DMS153 treated with DMSO at 0.1 percent for 48 hours (cell line): ENCODE measurements around the gene SLC34A1.

Experiments used
- DNase-seq: peaks from one replicate; lab custom pipeline; 2025; ENCODE audit not compliant: unreplicated experiment; lab: John Stamatoyannopoulos, UW

The SLC34A1 gene

GRCh38 chr5:177430140-177430951, 46.1 kb downstream of the SLC34A1 start:
- DNase-seq: no peak

DNA sequence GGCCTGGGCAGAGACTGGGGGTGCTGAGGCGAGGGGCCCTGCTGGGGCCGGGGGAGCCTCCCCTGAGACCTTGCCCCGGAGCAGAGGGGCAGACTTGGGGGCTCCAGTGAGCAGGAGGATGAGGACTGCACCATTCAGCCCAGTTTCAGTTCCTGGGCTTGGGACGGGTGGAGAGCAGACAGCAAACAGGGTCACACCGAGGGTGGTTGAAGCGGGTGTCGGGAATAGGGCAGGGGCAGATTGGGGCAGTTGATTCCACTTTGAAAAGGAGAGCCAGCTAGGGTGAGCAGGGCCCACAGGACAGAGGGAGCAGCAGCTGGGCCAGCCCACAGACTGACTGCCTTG, 46.7 kb downstream of the SLC34A1 start:
- DNase-seq: no peak

GRCh38 chr5:177431317-177432142, 47.3 kb downstream of the SLC34A1 start:
- no peak for DNase-seq

- DNase-seq: no peak
These were observed 48.1 kb downstream of the SLC34A1 start for GRCh38 chr5:177432143-177432838.

- no peak for DNase-seq
These were observed 48.8 kb downstream of the SLC34A1 start for GRCh38 chr5:177432839-177433657.

DNA sequence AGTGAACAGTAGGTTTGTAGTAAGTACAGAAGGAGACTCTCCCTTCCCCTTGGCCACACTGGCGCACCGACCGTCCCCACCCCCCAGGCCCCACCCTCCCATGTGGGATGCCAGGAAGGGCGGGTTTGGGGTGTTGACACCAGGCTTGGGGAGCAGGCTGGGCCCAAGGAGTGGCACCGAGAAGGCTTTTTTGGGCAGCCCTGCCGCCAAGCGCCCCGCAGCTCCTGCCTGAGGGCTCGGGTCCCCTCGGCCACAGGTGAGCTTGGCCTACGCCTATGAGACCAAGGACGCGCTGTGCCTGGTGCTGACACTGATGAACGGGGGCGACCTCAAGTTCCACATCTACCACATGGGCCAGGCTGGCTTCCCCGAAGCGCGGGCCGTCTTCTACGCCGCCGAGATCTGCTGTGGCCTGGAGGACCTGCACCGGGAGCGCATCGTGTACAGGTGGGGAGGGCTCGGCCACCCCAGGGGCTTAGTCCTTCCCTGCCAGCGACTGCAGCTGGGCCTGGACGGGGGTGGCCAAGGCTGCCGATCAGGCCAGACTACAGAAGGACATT, 49.5 kb downstream of the SLC34A1 start:
- DNase-seq: no peak

DNA sequence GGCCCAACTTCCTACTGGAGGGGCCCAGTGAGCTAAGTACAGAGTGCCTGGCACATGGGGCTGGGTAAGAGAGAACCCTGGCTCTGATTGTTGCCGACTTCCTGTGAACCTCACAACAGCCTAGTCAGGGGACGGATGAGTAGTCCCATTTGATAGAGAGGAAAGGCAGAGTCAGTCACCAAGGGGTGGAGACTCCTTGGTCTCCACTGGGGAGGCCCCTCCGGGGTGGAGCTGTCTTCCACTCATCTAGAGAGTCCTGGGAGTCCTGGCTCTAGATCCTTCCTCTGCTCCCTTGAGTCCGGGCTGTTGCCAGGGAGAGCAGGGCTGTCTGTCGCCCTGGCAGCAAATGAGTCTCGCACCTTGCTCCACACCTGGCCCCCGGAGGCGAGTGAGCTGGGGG, 50.2 kb downstream of the SLC34A1 start:
- no peak for DNase-seq

GRCh38 chr5:177434942-177435738, 50.9 kb downstream of the SLC34A1 start:
- no peak for DNase-seq

DNA sequence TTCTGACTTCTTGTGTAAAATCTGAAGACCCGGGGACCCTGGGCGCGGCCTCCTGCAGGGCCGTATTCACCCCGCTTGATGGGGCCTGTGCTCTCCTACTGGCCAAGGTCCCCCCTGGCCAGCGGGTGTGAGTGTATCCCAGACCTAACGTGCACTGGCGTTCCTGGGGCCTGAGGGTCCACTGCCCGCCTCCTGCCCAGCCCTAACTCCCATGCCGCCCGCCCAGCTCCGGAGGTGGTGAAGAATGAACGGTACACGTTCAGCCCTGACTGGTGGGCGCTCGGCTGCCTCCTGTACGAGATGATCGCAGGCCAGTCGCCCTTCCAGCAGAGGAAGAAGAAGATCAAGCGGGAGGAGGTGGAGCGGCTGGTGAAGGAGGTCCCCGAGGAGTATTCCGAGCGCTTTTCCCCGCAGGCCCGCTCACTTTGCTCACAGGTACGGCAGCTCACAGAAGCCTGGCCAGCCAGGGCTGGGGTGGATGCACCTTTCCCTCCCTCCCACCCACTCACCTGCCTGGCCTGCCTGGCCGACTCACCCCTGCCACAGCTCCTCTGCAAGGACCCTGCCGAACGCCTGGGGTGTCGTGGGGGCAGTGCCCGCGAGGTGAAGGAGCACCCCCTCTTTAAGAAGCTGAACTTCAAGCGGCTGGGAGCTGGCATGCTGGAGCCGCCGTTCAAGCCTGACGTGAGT, 51.8 kb downstream of the SLC34A1 start:
- DNase-seq: no peak

DNA sequence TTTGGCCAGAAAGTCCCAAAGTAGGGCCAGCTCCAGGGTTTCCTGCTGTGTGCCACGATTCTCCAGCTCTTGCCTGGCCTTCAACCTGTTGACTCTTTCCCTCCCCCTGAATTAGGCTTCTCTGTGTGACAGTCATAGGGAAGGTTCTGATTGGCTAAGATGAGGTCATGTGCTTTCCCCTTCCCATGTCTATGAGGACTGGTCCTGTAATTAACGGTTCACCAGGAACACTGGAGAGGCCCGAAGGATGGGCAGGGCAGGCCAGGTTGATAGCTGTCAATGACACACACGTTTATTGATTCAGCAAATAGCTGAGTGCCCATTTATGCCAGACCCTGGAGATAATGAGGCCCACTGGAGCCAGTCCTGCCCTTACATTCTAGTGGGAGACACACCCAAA, 53.4 kb downstream of the SLC34A1 start:
- DNase-seq: no peak

DNA sequence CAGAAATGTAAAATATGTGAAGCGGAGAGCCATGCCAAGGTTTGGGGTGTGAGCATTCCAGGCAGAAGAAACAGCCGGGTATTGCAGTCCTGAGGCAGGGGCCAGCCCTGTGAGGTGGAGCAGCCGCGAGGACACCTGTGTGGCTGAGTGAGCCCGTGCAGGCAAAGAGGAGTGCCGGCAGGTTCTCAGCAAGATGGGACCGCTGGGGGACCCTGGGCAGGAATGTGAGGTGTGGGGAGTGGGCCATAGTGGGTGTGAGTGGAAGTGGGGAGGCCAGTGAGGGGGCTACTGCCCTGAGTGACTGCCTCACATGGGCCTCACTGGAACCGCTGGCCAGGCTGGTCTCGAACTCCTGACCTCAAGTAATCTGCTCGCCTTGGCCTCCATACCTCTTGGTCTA, 54.2 kb downstream of the SLC34A1 start:
- DNase-seq: no peak

DNA sequence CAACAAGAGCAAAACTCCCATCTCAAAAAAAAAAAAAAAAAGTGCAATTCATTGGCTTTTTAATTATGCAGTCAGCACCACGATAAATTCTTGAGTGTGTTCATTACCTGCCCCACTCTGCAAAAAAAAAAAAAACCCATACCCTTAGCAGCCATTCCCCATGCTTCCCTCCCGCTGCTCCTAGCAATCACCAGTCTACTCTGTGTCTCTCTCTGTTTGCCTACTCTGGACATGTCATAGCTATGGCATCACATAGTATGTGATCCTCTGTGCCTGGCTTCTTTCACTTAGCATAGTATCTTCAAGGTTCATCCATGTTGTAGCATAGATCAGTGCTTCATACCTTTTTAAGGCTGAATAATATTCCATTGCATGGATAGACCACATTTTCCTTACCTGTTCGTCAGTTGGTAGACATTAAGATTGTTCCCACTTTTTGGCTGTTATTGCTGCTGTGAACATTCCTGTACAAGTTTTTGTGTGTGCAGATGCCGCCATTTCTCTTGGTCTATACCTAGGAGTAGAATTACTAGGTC, 55.4 kb downstream of the SLC34A1 start:
- no peak for DNase-seq

DNA sequence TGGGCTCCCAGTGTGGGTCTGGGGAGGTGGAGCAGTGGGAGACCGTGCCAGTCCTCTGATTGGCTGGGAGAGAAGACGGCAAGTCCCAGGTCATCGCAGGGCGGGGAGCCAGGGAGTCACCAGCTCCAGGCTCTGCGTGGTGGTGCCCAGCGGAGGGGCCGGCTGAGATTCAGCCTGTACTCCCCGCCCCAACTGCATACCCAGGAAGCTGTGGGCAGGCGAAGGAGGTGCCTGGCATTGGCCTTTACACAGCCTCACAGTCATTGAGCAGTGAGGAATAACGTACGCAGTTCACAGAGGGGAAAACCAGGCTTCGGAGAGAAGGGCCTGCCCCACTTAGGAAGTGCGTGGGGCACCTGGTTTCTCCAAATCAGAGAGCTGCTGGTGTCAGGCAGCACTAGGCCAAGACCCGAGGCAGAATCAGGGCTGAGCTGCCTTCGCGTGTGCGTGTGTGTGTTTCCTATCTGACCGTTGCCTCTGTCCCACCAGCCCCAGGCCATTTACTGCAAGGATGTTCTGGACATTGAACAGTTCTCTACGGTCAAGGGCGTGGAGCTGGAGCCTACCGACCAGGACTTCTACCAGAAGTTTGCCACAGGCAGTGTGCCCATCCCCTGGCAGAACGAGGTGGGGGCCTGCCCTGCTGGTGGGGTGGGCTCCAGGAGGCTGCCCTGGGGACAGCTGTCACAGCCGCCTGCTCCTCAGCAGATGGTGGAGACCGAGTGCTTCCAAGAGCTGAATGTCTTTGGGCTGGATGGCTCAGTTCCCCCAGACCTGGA, 56.2 kb downstream of the SLC34A1 start:
- DNase-seq: no peak

GRCh38 chr5:177440990-177441780, 57.0 kb downstream of the SLC34A1 start:
- no peak for DNase-seq

GRCh38 chr5:177442066-177442826, 58.0 kb downstream of the SLC34A1 start:
- DNase-seq: no peak

DNA sequence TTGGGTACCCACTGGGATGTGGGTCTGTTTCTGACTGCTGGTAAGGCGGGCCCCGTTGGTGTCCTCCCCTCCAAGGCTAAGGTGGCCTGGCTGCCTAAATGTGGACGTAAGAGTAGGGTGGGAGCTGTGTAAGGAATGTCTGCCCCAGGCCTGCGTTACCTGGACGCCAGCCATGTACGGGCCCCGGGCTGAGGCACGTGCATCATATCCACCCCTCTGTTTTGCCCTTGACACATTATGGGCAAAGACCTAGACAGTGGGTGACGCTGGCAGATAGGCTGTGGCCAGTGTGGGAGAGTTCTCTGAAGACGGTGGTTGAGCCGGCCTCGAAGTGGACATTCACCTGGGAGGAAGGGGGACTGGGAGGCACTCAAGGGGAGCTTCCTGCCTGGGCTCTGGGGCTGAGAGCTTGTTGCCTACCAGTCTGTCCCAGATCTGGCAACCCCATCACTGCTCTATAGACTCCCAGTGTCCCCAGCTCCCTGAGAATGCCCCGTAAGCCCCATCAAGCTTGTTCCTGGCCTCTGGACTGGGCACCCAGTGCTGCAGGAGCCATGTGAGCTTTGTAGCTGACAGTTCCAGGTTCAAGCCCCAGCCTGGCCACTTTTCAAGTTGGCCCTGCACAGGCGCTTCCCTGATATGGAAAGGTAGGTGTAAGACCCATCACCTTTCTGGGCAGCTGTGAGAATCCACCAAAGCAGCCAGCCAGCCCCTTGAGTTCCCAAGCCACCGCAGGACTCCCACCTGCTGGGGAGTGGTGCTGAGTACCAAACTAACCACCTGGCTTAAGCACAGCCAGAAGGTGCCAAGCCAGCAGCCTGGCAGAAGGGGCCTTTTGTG, 59.1 kb downstream of the SLC34A1 start:
- no peak for DNase-seq
